ENCODE data around the gene SPATA31A3.
"Not testable (repeated sequence)": the region's sequence is repeated elsewhere in the genome, so short reads cannot be mapped to it uniquely, and the experiment has no call there.

Gene SPATA31A3

DNA sequence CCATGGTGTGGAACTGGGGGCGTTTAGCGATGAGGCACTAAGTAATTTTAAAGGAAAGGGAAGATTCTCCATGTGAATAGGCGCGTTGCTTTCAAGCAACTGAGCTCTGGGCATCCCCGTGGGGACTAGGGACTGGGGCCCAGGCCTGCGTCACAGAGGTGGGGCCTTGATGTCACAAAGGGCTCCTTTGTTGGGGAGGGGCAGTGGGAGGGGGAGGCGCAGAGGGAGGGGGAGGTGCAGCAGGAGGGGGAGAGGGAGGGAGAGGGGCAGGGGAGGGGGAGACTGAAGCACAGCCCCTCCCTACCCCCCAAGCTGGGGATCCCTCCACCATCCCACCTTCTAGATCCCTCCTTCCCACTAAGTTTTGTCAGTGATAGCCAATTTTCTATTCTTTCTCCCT is at the start of gene SPATA31A3:
Gene SPATA31A3 (minus strand): TSS at position 101 of the 400 bp plus-strand sequence. CDS start 29 bp downstream, at position 72.
- DNase-seq = not testable (repeated sequence)

DNA sequence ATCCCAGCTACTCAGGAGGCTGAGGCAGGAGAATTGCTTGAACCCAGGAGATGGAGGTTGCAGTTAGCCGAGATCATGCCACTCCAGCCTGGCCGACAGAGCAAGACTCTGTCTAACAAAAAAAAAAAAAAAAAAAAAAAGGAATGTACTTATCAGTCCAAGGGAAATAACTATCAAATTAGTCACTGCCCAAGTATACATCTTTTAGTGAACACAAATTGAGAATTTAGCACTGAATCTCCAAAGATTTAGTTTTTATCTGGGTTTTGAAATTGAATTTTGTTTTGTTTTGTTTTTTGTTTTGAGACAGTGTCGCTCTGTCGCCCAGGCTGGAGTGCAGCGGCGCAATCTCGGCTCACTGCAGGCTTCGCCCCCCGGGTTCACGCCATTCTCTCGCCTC is 39.8 kb downstream of the SPATA31A3 start:
- DNase-seq = not testable (repeated sequence)

DNA sequence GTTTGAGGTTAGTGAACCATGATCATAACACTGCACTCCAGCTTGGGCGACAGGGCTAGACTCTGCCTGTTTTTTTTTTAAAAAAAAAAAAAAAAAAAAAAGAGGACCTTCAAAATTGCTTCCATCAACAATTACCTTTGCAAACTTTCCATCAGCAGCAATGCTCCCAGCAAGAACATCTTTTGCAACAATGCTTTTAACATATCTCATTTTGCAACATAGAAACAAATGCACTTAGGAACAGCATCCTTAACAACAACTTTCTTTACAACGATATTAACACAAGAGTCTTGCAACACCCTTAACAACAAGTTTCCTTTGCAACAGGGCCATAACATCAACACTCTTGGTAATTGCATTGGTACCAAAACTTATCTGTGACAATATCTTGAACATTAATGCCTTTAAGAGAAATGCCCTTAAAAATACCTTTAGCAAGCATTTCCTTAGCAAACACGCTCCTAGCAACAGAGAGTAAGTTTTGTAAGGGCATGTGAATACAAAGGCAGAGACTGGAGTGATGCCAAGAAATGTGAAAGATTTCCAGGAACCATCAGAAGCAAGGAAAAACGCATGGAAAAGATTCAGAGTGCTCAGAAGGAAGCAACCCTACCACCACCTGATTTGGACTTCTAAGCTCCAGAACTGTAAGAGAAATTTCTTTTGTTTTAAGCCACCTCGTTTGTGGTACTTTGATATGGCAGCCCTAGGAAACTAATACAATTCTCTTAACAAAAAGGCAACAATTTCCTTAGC is 49.8 kb downstream of the SPATA31A3 start:
- not testable (repeated sequence) for DNase-seq

DNA sequence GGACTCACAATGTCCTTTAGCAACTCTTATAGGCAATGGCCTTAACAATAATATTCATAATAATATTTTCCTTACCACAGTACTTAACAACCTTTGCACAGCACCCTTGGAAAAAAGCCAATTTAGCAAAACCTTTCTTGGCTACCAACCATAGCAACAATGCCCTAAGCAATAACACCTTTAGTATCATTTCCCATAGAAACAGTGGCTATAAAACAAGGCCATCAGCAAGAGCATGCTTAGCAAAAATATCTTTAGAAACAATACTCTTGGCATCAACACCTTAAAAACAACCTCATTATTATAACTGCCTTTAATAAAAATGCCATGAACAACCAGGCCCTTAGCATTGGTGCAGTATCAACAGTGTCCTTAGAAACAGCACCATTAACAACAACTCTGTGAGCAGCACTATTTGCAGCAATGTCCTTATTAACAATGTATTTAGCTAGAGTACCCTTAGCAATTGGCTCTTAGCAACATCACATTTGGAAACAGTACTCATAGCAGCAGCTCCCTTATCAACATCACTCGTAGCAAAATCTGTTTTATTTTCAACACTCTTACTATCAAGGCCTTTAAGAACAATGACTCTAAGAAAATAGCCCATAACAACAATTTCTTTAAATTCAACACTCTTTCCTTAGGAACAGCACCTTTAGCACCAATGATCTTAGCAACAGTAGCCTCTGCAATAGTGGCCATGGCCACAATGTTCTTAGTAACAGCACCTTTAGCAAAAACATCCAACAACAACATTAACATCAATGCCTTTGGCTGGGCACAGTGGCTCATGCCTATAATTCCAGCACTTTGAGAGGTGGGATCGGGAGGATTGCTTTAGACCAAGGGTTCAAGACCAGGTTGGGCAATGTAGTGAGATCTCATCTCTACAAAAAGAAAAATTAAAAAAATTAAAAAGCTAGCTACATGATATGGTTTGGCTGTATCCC is 52.2 kb downstream of the SPATA31A3 start:
- DNase-seq = not testable (repeated sequence)

DNA sequence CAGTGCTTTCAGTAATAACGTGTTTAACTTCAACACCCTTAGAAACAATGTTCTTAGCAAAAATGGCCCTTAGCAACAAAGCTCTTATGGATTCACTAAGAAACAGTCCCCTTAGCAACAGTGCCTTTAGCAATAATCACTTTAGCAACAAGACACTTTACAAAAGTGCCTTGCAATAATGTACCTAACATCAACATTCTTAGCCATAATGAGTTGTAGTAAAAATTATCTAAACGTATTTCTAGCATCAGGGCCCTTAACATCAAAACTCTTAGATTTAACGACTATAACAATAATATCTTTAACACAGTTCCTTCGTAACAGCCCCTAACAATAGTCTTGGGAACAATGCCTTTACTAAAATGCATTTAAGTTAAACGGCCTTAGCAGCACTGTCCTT is 54.0 kb downstream of the SPATA31A3 start:
- not testable (repeated sequence) for DNase-seq

DNA sequence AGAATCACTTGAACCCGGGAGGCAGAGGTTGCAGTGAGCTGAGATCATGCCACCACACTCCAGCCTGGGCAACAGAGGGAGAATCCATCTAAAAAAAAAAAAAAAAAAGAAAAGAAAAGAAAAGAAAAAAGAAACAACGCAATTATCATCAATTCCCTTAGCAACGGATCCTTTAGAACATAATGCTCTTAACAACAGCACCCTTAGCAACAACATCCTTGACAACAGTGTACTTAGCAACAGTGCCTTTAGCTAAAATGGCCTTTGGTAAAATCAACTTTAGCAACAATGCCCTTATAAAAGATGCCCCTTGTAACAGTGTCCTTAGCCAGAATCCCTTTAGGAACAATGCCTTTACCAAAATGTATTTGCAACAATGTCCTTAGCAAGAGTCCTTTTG is 54.7 kb downstream of the SPATA31A3 start:
- not testable (repeated sequence) for DNase-seq
